T-helper 9 cell (primary cell): ENCODE data around the gene TMEM109.

ENCODE experiments used
- DNase-seq: peaks from one replicate; pipeline ENCODE4 v3.0.0-alpha.2; 2020

Gene TMEM109

DNA sequence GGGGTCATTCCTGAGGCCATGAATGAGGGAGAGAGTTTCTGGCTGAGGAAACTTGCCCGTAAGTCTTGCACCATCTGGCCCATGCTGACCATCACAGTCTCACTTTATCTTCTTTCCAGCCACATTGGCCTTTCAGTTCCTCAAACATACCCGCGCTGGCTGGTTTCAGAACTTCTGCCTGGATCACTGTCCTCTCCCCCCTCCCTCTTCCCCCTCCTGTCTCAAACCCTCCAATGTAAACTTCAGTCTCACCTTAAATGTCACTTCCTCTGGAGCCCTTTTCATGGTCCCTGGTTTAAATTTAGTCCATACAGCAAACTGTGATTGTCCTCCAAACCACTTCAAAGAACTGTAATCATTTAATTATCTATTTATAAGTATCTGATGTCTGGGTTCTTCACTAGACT, 3.7 kb upstream of the TMEM109 start:
- DNase-seq = no peak

DNA sequence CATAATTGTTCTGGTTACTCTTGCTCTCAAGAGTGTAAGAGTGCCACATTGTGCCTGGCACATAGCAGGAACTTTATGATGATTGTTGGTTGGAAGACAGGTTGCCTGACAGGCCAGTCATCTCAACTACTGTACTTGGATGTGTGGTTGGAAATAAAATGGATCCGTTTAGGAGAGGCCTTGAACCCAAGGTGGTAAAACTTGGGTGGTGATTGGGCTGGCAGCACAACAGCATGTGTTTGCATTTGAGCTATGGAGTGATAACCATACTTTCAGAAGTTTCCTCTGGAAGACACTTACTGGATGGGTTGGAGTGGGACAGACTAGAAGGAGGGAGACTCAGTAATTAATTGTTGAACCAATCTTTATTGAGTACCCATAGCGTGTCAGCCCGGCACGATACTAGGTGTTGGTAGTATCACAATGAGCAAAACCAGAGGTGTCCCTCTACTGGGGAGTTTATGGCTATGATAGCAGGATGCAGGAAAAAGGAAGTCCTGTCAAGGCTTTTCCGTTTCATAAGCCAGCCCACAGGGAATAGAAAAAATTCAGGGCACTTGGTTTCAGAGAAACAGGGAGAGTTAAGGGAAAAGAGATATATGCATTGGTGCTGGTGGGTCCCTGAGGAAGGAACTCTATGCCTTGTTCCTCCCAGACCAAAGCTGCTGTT, 3.1 kb upstream of the TMEM109 start:
- DNase-seq = no peak

DNA sequence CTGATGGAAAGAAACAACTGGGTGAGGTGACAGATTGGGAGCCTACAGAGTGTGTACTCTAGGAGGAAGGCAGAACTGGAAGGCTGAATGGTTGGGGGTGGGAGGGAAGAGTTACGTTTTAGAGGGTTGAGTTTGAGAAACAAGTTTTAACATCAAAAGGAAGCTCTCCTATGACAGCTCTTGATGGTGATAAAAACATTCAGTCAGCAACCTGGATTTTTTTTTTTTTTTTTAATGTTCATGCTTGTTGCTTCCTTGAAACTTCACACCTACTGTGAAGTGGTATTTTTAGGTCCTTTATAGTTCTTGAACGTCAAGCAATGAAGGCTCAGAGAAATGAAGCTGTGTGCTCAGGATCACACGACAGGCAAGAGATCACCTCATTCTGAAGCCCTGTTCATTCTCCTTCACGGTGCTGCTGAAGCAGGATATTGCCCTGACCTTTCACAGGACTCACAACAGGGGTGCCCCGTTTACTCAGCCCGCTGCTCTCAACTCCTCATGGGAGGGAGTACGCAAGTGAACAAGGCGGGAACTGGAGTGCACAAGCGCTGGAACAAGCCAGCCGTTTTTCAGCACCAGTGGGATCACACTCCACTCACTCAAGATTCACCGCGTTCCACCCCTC, 1.6 kb upstream of the TMEM109 start:
- no peak for DNase-seq

DNA sequence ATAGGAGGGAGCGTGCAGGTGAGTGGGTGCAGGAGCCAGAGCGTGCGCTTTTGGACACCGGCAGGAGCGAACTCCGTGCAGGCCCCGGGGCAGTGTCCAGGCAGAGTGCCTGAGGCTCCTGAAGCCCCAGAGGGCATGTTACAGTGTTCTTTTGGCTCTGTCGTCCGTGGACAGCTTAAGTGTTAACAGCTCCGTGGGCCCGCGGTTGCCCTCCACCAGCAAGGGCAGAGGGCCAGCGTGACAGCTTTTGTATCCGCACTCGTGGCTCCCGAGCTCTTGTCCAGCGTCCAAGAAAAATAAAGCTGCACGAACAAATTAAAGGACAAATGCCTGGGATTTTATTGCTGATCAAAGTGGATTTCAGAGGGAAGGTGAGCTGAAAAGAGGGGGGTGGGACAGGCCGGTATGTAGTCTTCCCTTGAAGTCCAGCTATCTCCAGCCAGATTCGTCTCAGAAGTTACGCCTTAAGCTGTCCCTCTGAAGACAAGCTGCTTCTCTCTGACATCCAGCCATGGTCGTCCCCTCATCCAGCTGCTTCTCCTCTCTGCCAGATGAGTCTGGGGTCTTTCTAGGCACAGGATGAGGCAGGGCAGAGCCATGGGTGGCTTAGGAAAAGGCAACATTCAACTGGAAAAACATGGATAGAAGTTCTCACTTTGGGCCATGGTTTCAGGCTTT, 968 bp upstream of the TMEM109 start:
- no peak for DNase-seq

DNA sequence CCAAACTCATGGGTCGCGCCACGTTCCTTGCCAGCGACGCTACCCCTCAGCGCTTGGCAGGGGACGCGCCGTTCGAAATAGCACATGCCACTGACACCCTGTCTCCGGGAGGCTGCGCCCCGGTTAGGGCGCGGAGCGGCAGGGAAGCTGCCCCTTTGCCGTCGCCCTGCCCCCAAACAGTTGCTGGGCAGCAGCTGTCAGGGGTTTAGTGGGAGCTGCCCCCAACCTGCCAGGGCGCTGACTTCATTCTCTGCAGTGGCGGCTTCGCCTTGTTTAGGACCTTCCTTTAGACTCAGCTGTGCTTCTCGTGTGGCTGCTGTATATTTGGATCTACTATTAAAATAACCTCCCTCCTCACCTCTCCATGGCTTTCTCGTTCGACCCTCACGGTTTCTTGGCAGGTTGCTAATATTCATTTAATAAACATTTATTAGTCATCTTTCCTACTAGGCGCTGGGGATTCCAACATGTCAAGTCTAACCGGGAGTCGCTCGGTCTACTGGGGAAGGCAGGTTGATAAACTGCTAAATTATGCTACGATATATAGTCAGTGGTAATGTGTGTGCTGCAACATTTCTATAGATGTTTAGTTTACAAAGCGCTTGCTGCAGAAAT, 782 bp downstream of the TMEM109 start:
- DNase-seq = peak; percentile 20

DNA sequence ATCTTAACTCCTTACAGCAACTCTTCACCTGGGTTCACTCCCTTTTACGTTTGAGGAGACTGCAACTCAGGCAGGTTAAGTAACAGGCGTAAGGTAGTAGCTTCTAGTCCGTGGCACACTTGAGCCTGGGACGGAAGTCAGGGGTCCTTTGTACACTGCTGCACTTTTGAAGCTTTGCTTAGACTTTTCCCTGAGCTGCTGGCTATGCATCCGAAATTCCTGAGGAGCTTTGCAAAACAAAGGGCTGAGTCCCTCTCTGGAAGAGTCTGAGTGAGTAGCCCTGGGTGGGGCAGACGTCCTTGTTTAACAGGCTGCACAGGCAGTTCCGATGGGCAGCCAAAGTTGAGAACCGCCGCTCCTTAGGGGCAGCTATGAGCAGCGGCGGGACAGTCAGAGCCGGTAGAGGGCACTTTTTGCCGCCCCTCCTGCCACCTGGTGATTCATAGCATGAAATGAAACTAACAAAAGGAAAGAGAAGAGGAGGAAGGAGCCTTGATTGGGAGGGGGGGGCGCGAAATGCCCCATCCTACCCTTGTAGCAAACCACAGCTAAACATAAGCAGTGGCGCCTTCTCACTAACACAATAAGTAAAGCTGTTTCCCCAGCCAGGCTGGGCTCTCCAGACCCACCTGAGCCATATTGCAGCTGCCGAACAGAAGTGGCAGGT, 1.4 kb downstream of the TMEM109 start:
- peak; percentile 56 for DNase-seq

DNA sequence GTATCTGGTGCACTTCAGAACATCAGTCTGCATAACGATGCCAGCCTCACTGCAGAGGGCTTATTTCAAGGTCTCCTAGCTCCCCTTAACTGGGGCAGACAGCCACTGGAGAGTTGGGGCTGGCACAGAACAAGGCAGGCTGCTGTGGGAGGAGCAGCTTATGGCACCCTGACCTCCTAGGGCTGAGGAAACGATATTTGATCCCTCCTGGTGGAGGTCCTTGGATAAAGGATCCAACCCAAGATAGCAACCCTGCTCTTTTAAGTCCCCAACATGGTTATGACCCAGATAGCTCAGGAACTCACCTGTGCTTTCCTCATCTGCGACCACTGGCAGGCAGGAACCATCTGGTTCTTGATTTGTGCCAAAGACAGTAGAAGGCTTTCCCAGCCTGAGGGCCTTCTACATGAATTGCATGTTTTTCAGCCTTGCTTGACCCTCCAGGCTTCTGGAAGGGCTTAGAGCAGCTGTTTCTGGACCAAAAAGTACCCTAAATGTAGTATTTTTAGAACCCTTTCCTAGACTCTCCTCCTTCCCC, 2.8 kb downstream of the TMEM109 start:
- no peak for DNase-seq

DNA sequence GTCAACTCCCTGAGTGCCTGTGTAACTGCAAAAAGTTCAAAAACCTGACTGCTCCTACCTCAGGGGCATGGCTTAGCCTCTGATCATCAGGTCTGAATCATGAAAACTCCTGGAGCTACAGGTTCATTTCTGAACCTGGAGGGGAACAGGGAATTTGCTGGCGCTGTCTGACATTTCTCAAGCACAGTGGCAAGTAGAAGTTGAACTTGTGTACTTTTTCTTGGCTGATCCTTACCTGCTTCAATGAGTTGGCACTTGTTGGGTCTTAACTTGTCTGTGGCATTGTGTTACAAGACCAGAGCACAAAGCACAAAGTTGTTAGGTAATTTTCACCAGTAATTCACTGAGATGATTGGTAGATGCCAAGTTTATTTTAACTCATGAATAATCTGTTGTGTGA, 3.3 kb downstream of the TMEM109 start:
- no peak for DNase-seq

DNA sequence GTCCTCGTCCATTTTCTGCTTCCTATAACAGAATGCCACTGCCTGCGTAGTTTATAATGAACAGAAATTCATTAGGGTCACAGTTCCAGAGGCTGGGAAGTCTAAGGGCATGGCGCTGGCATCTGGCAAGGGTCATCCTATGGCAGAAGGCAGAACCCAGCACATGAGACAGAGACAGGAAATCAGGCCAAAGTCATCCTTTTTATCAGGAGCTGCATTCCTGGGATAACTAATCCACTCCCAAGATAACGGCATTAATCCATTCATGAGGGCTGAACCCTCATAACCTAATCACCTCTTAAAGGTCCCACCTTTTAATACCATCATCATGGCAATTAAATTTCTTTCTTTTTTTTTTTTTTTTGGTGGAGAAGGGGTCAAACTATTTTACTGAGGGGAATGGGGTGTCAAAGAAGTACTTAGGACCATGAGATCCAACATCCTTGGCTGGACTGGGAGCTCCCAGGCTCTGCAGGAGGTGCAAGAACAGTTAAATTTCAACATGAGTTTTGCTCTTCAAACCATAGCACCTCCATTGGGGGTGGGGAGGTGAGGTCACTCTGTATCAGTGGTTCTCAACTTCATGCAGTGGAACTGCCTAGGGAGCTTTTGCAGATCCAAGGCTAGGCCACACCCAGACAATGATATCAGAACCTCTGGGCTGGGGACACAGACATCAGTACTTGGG, 4.4 kb downstream of the TMEM109 start:
- no peak for DNase-seq

DNA sequence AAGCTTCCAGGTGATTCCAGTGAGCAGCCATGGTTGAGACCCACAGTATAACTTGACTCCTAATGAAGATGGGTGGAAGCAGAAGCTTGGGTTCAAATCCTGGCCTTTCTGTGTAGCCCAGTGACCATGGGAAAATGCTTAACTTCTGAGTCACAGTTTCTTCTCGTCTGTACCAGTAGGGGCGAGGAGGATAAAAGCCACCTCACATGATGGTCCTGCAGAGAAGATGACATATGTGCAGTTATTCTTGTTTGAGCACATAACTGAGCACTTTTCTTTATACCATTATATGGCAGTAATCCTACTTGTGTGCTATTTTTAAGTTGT, 4.9 kb downstream of the TMEM109 start:
- DNase-seq = no peak

DNA sequence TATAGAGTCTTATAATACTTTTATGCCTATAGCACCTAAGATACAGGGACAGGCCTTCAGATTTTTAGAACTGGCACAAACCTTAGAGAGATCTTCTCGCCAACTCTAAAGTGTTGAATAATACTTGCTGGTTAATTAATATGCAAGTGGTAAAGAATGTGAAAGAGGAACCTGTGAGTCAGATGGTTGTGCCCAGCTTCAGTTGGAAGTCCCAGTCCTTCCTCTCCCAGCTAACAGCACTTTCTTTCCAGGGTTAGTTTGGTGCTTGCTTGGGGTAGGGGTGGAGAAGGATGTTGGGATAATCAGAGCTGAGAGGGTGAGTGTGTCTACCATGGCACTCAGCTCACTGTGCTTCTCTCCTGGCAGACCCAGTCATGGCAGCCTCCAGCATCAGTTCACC, 5.4 kb downstream of the TMEM109 start:
- no peak for DNase-seq

DNA sequence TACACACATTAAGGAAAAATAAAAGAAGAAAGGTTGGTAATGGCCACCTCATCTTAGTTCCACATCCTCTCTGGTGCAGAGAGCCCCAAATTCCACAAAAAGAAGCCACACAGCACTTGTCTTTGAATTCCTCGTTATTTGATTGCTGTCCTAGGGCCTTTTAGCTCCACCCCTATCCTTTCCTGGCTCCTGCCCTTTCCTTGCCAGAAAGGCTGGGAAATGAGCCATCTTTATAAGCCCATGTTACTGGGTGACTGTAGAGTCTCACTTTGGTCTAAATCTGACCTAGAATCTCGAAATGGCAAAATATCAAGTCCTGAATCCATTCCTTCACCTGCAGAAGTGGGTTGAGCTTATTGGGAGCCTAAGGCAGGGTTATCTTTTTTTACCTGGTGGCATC, 6.0 kb downstream of the TMEM109 start:
- DNase-seq = no peak

DNA sequence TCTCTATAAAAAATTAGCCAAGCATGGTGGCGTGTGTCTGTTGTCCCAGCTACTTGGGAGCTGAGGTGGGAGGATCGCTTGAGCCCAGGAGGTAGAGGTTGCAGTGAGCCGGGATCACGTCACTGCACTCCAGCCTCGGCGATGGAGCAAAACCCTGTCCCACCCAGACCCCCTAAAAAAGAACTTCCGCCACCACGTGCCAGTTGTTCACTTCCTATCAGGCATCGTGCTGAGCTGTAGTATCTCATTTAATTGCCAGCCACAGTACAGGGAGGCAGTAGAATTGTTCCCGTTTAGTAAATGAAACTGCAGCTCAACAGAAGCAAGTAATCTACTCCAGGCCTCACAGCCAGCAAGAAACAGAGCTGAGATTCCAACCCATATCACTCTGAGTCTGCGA, 7.3 kb downstream of the TMEM109 start:
- no peak for DNase-seq

DNA sequence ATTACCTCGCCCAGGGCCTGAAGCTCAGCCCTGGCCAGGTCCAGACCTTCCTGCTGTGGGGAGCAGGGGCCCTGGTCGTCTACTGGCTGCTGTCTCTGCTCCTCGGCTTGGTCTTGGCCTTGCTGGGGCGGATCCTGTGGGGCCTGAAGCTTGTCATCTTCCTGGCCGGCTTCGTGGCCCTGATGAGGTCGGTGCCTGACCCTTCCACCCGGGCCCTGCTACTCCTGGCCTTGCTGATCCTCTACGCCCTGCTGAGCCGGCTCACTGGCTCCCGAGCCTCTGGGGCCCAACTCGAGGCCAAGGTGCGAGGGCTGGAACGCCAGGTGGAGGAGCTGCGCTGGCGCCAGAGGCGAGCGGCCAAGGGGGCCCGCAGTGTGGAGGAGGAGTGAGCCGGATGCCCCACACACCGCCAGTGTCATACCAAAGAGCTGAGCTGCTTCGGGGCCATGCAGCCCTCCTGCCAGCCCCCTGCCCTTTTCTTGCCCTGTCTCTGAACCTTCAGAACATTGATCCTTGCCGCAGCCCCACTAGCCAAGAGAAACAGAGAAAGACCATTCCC, 7.9 kb downstream of the TMEM109 start:
- DNase-seq = no peak

DNA sequence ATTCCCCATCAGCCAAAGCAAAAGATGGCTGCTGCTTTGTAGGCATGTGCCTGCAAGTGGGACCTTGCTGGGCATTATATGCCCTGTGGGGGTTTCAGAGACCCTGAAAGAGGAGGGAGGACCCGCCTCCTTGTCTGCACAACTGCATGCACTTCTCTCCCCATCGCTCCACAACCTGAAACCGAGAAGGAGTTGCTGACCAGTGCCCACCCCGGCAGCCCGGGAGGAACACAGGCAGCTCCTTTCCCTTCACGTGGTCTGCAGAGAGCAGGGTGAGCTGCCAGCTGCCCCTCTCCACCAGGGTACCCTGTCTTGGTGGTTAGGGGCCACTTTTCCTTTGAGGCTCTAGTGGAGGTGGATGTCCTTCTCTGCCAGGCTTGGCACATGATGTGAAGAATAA, 8.9 kb downstream of the TMEM109 start:
- no peak for DNase-seq

DNA sequence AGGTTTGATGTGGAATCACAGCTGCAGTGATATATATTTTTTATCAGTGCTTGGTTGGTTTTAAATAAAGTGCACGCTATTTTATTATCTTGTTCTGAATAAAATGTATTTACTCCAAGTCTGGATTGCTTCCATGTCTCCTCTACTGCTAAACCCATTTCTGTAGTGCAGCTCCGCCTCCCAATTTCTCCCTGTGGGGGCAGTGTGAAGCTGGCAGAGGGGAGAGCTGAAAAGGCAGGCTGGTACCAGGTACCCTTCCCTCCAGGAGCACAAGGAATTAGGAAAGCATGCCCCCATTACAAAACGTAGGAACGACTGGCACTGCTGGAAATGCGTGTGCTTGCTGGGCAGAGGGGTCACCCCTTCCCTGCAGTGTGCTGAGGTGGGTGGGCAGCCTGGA, 9.4 kb downstream of the TMEM109 start:
- no peak for DNase-seq

DNA sequence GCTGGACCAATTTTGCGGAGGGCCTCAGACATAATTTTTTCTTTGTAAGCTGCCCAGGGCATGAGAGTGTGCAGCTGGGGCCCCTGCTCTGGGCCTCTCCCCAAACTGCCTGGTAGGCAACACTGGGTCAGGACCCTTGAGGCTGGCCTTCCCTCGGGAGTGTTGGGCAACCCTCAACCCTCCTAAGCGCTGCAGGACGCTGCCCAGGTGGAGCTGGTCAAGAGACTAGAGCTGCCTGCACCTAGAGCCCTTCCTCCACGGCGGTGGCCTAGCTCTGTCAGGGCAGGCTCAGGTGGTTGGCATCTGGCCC, 9.8 kb downstream of the TMEM109 start:
- no peak for DNase-seq

DNA sequence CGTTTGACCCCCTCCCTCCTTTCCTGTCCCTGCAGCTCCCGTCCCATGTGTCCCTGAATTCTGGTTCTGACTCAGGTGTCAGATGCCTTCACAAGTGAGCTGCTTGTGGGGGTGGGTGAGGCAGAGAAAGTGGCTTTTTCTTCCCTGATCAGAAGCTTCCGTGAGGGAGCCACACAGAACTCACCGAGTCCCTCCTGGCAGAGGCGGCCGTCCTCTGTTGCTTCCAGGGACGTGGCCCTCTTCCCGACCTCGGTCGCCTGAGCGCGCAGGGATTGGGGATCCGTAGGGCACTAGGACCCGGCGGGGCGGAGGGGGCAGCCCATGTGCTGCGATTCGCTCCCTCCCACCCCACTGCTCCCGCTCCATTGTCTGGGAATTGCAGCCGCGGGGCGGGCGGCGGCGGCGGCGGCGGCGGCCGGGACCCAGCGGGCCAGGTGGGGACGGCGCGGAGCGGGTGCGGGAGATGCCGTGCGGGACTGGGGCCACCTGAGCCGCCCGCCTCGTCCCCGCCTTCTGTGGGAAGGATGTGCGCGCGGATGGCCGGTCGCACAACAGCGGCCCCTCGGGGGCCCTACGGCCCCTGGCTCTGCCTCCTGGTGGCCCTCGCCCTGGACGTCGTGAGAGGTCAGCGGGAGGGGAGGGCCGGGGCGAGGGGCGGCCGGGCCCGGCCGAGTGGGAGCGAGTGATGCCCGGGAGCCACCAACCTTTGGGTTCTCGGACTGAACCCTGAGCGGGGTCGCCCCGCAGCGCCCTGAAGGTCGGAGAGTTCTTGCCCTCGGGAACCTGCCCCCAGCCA, 10.3 kb downstream of the TMEM109 start, which contains the start of gene TMEM132A:
TMEM132A (plus strand) TSS at position 351 of the 796 bp plus-strand sequence; CDS start at position 525, 174 bp downstream.
- DNase-seq = no peak

DNA sequence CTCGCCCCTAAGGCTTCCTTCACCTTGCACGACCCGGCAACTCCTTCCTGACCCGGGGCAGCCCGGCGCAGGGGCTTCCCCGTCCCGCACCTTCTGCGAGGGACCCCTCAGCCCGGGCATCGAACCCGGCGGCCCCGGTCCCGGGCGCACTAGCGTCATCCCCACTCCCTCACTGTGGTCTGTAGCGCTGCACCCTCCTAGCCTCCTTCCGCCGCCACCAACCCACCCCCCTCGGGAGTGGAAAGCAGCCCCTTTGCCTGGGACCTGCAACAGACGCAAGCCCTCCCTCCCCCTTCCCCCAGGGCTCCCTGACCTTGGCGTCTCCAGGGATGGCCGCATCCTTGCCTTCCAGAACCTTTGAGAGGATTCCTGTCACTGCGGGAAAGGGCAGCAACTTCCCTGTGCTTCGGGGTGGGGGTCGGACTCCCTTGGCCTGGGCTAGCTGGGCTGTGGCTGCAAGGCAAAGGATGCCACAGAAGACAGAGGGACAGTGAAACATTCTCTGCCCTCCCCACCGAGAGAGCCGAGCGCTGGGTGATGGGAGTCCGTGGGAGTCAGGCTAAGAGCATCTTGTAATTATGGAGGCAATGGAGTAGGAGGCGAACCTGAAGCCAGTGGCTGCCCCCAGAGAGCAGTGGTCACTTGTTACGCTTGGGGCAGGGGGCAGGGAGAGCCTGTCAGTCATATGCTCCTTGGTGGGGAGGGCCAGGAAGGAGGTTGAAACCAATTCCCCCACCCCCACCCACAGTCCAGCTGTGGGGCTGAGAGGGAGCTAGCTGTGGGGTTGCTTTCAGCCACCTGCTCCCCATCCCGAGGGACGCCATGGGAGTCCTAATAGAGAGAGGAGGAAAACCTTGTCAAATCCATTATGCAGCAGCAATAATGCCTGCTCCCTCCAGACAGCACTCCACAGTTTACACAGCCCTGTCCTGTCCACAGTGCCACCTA, 11.2 kb downstream of the TMEM109 start:
- no peak for DNase-seq

DNA sequence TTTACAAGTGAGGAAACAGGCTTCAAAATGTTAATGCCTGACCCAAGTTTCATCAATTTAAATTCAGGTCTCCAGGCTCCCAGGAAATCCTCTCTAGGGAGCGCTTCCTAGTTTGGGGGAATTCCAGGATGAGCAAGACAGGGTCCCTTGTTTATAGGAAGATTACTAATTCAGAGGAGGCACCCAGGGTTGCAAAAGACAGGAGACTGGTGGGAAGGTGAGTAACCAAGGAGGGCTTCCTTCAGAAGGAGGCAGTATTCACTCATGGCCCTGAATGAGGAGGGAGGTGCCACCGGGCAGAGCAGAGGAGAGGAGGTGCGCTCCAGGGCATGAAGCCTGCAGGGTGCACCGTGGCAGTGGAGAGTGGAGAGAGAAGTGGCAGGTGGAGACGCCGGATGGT, 11.9 kb downstream of the TMEM109 start:
- DNase-seq = no peak
